HepG2 (cell line): ENCODE measurements around the gene SRC. TPM values are rescaled to one million over a fixed set of nuclear protein-coding genes. Genes with fewer than 3 reads are reported as not detected.

Source experiments
- ATAC-seq: fragments of 200-7000 bp; cut with Tn5 transposase; 3 replicates; pipeline ENCODE4 v1.9.1; 2020; ENCODE audit warnings: mild to moderate bottlenecking, moderate library complexity
- BruUV-seq: library from RNA; stranded (reverse); fragments of 400-500 nt; replicated peaks from 2 replicates; lab custom pipeline; 2021; lab: Mats Ljungman, UMichigan
- CTCF ChIA-PET: fragments of 300-600 bp; formaldehyde crosslinking; extraction: SDS; loops from one replicate; lab custom pipeline; 2021; ENCODE audit warnings: low total read pairs, inconsistent platforms, low intra/inter-chr PET ratio; lab: Yijun Ruan, JAX
- POLR2A ChIA-PET: fragments of 350-600 bp; sonication (Branson Sonifier 250); formaldehyde crosslinking; loops from one replicate; lab custom pipeline; 2020; ENCODE audit warnings: antibody characterized with exemption, inconsistent platforms; lab: Yijun Ruan, JAX
- DNase-seq: peaks from one replicate; pipeline ENCODE4 v3.0.0-alpha.2; 2015; ENCODE audit warnings: low spot score
- FAIRE-seq: peaks from 3 replicates; lab custom pipeline; 2011; peaks lifted over from hg19 to GRCh38; lab: Jason Lieb, UNC
- H2AFZ ChIP-seq: one replicate; pipeline ENCODE4 v1.6.1; 2011; ENCODE audit warnings: low read length, inconsistent platforms
- H3K27ac ChIP-seq: fragments of 300-600 bp; 3 replicates; pipeline ENCODE4 v1.8.0; 2011; ENCODE audit warnings: mixed run types, mild to moderate bottlenecking, mixed read lengths, low read length, inconsistent platforms; ENCODE audit not compliant: insufficient read depth; ENCODE audit errors: extremely low read length
- H3K27me3 ChIP-seq, 2 experiments: fragments of 200-600 bp in 1 of 2; 2 replicates in 1 of 2; 3 replicates in 1 of 2; pipeline versions ENCODE4 v1.6.0 to v1.8.0; 2011; ENCODE audit warnings: low read length in 2 of 2, mild to moderate bottlenecking in 2 of 2, moderate library complexity in 2 of 2, inconsistent platforms in 1 of 2; ENCODE audit not compliant: insufficient read depth in 2 of 2, control insufficient read depth in 1 of 2
- H3K36me3 ChIP-seq, 2 experiments: fragments of 200-600 bp in 1 of 2; replicated peaks in 1 of 2; 2 replicates in 1 of 2; 3 replicates in 1 of 2; pipeline versions ENCODE4 v1.5.1 to v1.8.0; 2011; ENCODE audit warnings: low read length in 2 of 2, inconsistent platforms in 1 of 2; ENCODE audit not compliant: insufficient read depth in 2 of 2, control insufficient read depth in 1 of 2
- H3K4me1 ChIP-seq: 2 replicates; pipeline ENCODE4 v1.5.1; 2012; ENCODE audit warnings: low read length, inconsistent platforms; ENCODE audit not compliant: insufficient read depth
- H3K4me2 ChIP-seq: 2 replicates; pipeline ENCODE4 v1.6.0; 2011; ENCODE audit warnings: low read depth, low read length, inconsistent platforms
- H3K4me3 ChIP-seq, 3 experiments: fragments of 200-600 bp in 1 of 3; sonication (generic), shearing (Covaris generic) in 1 of 3; replicated peaks in 1 of 3; 2 replicates each; pipeline ENCODE4 v1.5.1; 2011 to 2016; ENCODE audit warnings: low read length in 3 of 3, inconsistent platforms in 2 of 3, low read depth in 2 of 3, mild to moderate bottlenecking in 2 of 3, control low read depth in 1 of 3, mixed read lengths in 1 of 3; ENCODE audit not compliant: insufficient read depth in 1 of 3
- H3K79me2 ChIP-seq: one replicate; pipeline ENCODE4 v1.6.1; 2011; ENCODE audit warnings: low read length, inconsistent platforms; ENCODE audit not compliant: insufficient read depth
- H3K9ac ChIP-seq: 2 replicates; pipeline ENCODE4 v1.6.0; 2011; ENCODE audit warnings: mild to moderate bottlenecking, low read depth, low read length, inconsistent platforms; ENCODE audit not compliant: insufficient read depth
- H3K9me3 ChIP-seq: 2 replicates; pipeline ENCODE4 v1.5.1; 2012; ENCODE audit warnings: mild to moderate bottlenecking, low read length
- H4K20me1 ChIP-seq: 2 replicates; pipeline ENCODE4 v1.6.0; 2011; ENCODE audit warnings: inconsistent platforms, mild to moderate bottlenecking, low read length, moderate library complexity; ENCODE audit not compliant: insufficient read depth
- ARID2 ChIP-seq: sonication (generic); formaldehyde crosslinking; IDR thresholded peaks from 2 replicates; pipeline ENCODE4 v1.8.1; 2022; ENCODE audit warnings: mild to moderate bottlenecking, missing genetic modification reagents, borderline replicate concordance
- ATF4 ChIP-seq, 2 experiments: fragments of 450-650 bp in 1 of 2; sonication (generic) in 1 of 2; formaldehyde crosslinking; IDR thresholded peaks; 2 replicates each; pipeline versions ENCODE4 v1.5.0 to v1.8.0; 2020 to 2022; ENCODE audit warnings: mild to moderate bottlenecking in 1 of 2, missing genetic modification reagents in 1 of 2
- DMAP1 ChIP-seq: IDR thresholded peaks from 2 replicates; pipeline ENCODE4 v1.6.1; 2016
- EZH2 ChIP-seq: conservative IDR thresholded peaks from 2 replicates; pipeline ENCODE4 v1.6.1; 2012; ENCODE audit warnings: mild to moderate bottlenecking, low read depth, low read length, moderate library complexity
- FOXO1 ChIP-seq: sonication (generic); formaldehyde crosslinking; IDR thresholded peaks from 2 replicates; pipeline ENCODE4 v1.4.0; 2020; ENCODE audit warnings: missing genetic modification reagents
- IRF2 ChIP-seq: IDR thresholded peaks from 2 replicates; pipeline ENCODE4 v1.6.1; 2018; ENCODE audit warnings: missing genetic modification reagents, missing compliant biosample characterization
- KDM2A ChIP-seq: sonication (generic); formaldehyde crosslinking; IDR thresholded peaks from 2 replicates; pipeline ENCODE4 v1.4.0; 2020; ENCODE audit warnings: low read depth, missing genetic modification reagents, borderline replicate concordance
- MAZ ChIP-seq, 2 experiments: sonication (generic) in 1 of 2; formaldehyde crosslinking in 1 of 2; IDR thresholded peaks; 2 replicates each; pipeline versions ENCODE4 v1.5.0 to v1.6.1; 2012 to 2020; ENCODE audit warnings: low read depth in 2 of 2, mild to moderate bottlenecking in 2 of 2, borderline replicate concordance in 1 of 2, improper control_type of control experiment in 1 of 2, low read length in 1 of 2, missing genetic modification reagents in 1 of 2, moderate library complexity in 1 of 2
- MNT ChIP-seq: fragments of 450-650 bp; IDR thresholded peaks from 2 replicates; pipeline ENCODE4 v1.6.1; 2016
- NR2C2 ChIP-seq: sonication (generic); formaldehyde crosslinking; IDR thresholded peaks from 2 replicates; pipeline ENCODE4 v1.4.0; 2020; ENCODE audit warnings: missing genetic modification reagents, mild to moderate bottlenecking, moderate library complexity, borderline replicate concordance
- POLR2AphosphoS2 ChIP-seq: IDR thresholded peaks from 2 replicates; pipeline ENCODE4 v1.6.1; 2011; ENCODE audit warnings: low read depth, low read length, improper control_type of control experiment
- SP1 ChIP-seq, 2 experiments: fragments of 450-650 bp in 1 of 2; sonication (generic) in 1 of 2; formaldehyde crosslinking in 1 of 2; IDR thresholded peaks; 2 replicates each; pipeline versions ENCODE4 v1.4.0 to v1.6.1; 2016 to 2020; ENCODE audit warnings: missing genetic modification reagents in 1 of 2
- ZNF382 ChIP-seq: sonication (generic); formaldehyde crosslinking; IDR thresholded peaks from 2 replicates; pipeline ENCODE4 v1.5.0; 2020; ENCODE audit warnings: missing genetic modification reagents, mild to moderate bottlenecking, borderline replicate concordance
- ZNF629 ChIP-seq: sonication (generic); formaldehyde crosslinking; conservative IDR thresholded peaks from 2 replicates; pipeline ENCODE4 v1.5.0; 2020; ENCODE audit warnings: missing genetic modification reagents
- ZNF746 ChIP-seq: sonication (generic); formaldehyde crosslinking; IDR thresholded peaks from 2 replicates; pipeline ENCODE4 v1.8.0; 2022; ENCODE audit warnings: mild to moderate bottlenecking, missing genetic modification reagents
- ZNF775 ChIP-seq: sonication (generic); formaldehyde crosslinking; IDR thresholded peaks from 2 replicates; pipeline ENCODE4 v1.4.0; 2020; ENCODE audit warnings: missing genetic modification reagents, mild to moderate bottlenecking, moderate library complexity, borderline replicate concordance
- ZNF790 ChIP-seq: sonication (generic); formaldehyde crosslinking; IDR thresholded peaks from 2 replicates; pipeline ENCODE4 v1.8.0; 2022; ENCODE audit warnings: missing genetic modification reagents, mild to moderate bottlenecking, borderline replicate concordance
- ZNF883 ChIP-seq: sonication (generic); formaldehyde crosslinking; IDR thresholded peaks from 2 replicates; pipeline ENCODE4 v1.5.1; 2020; ENCODE audit warnings: mild to moderate bottlenecking, missing genetic modification reagents; ENCODE audit errors: not compliant biosample characterization
- WGBS: methylation state at CpG from one replicate; pipeline ENCODE4 v1.1.6; 2017; ENCODE audit warnings: low lambda C conversion rate; 5-methylcytosine and 5-hydroxymethylcytosine counted together
- in situ Hi-C: cut with HindIII; loops from 2 replicates; pipeline ENCODE4 v1.10.0; 2017; ENCODE audit warnings: low pct_unique_long_range_greater_than_20kb; ENCODE audit not compliant: extremely low pct_ligation_motif_present
- intact Hi-C: fragments of 100-400 bp; cut with micrococcal nuclease; formaldehyde crosslinking; loops from one replicate; pipeline ENCODE4 v1.10.0; 2022; ENCODE audit not compliant: unreplicated experiment
- polyA plus RNA-seq, 8 experiments: library from polyadenylated mRNA; depleted of rRNA in 3 of 8; stranded (reverse) in 7 of 8; unstranded in 1 of 8; fragments of >200 nt; fragmentation: Illumina TruSeq in 4 of 8; extraction: Trizol in 4 of 8; gene quantifications; 2 replicates each; pipeline versions ENCODE4 v1.2.1 to v1.2.3, GENCODE V29; 2011 to 2016; ENCODE audit warnings: low read depth in 4 of 8, missing spikeins in 1 of 8, mixed read lengths in 1 of 8; ENCODE audit not compliant: insufficient read depth in 1 of 8
- total RNA-seq, 5 experiments: library from RNA; depleted of rRNA; stranded (reverse); fragments of >200 nt; fragmentation: Illumina TruSeq; extraction: Trizol; gene quantifications; 2 replicates each; pipeline ENCODE4 v1.2.3, GENCODE V29; 2016; ENCODE audit warnings: low read depth in 1 of 5

SRC gene
- total and polyA plus RNA-seq, 2 of the 13 experiments (the other 11 are each of a cell fraction or from before 2014, with no cell fraction given): 54.7 to 192 TPM

- peaks cover 2 to 3% of the 10 kb centered on the region in 2 experiments; a peak in 2 of 5 replicates for H3K36me3 ChIP-seq
- no peaks in the 10 kb centered on the region for H3K9me3 ChIP-seq
- no peak overlapping the region for H3K9ac ChIP-seq
- ChIA-PET CTCF (interaction anchor here (1.3 kb wide), 2 partner anchors 125 to 126 kb away, joined by 4 read pairs; no protein-coding TSS in a partner anchor), POLR2A (no interaction called here)
- 51% methylated on average over 23 of the region's 23 CpGs for WGBS
- intact Hi-C loops (loop anchor here (1.0 kb wide), 1 partner anchor 126 kb away; no protein-coding TSS in a partner anchor), in situ Hi-C loops (loop anchor here (5.0 kb wide), 1 partner anchor 119 kb away; the partner anchor contains the start of gene BLCAP)
- DNase-seq (no peak), ATAC-seq (no peak), FAIRE-seq (no peak)
- TF ChIP-seq MAZ (IDR thresholded peaks at IDR 0.05; ENCODE audit: borderline replicate concordance, low read depth, low read length) (0 out of 2 replicates have a peak, but pooled peaks have one; percentile 3), MAZ (CRISPR knock-in tag; IDR thresholded peaks at IDR 0.05; ENCODE audit: low read depth) (no peak), ARID2 (0 out of 2 replicates have a peak, but pooled peaks have one; percentile 1), KDM2A (no peak), NR2C2 (CRISPR knock-in tag) (no peak), DMAP1 (CRISPR knock-in tag) (no peak), FOXO1 (CRISPR knock-in tag) (0 out of 2 replicates have a peak, but pooled peaks have one; percentile 49), EZH2 (0 out of 2 replicates have a peak, but pooled peaks have one; percentile 26), IRF2 (CRISPR knock-in tag) (no peak), MNT (0 out of 2 replicates have a peak, but pooled peaks have one; percentile 17), ZNF775 (CRISPR knock-in tag) (no peak), ZNF746 (CRISPR knock-in tag) (no peak), ZNF883 (CRISPR knock-in tag) (peak; percentile 59), ZNF790 (CRISPR knock-in tag) (0 out of 2 replicates have a peak, but pooled peaks have one; percentile 54), ATF4 (CRISPR knock-in tag; IDR thresholded peaks at IDR 0.05) (no peak), ZNF629 (CRISPR knock-in tag) (no peak), POLR2AphosphoS2 (peak; percentile 31; the same call in 1 of the 2 replicates), SP1 (IDR thresholded peaks at IDR 0.05) (no peak), SP1 (CRISPR knock-in tag; IDR thresholded peaks at IDR 0.05) (0 out of 2 replicates have a peak, but pooled peaks have one; percentile 20), ZNF382 (CRISPR knock-in tag) (no peak)
- peaks cover 11 to 63% of the 10 kb centered on the region in 2 experiments for H3K27me3 ChIP-seq
- H3K4me1 ChIP-seq: peaks cover 60% of the 10 kb centered on the region
- no peak overlapping the region for H3K4me2 ChIP-seq
- no peak overlapping the region for H2AFZ ChIP-seq
- no peak overlapping the region for H3K27ac ChIP-seq
- no peaks in the 10 kb centered on the region; the same call in 1 of the 2 replicates for H4K20me1 ChIP-seq
- BruUV-seq: no TSS peak
- no peaks in the 10 kb centered on the region for H3K79me2 ChIP-seq
- H3K4me3 ChIP-seq: no peak overlapping the region
These were observed 62.6 kb downstream of the SRC start for GRCh38 chr20:37408302-37409193.
